Left colon (tissue), 2 donors: ENCODE data around the gene JAZF1. TPM values are rescaled to one million over a fixed set of nuclear protein-coding genes. Genes with fewer than 3 reads are reported as not detected.

Source experiments
- ATAC-seq: fragments of 200-7000 bp; cut with Tn5 transposase; one replicate; pipeline ENCODE4 v1.9.1; 2020; ENCODE audit warnings: mild to moderate bottlenecking, moderate library complexity
- DNase-seq, 2 donors: peaks; one replicate each; pipeline ENCODE4 v3.0.0-alpha.2; 2020
- intact Hi-C, 2 donors: fragments of 100-400 bp; cut with DNase I in 1 of 2; cut with micrococcal nuclease in 1 of 2; formaldehyde crosslinking; loops; one replicate each; pipeline versions ENCODE4 v1.11.2 to v1.14.0; 2022; cut with DNase I, micrococcal nuclease
- long read RNA-seq: library from polyadenylated mRNA; unstranded; transcript quantifications from one replicate; pipeline ENCODE4 v2.0.0, GENCODE V29; 2021
- total RNA-seq, 2 donors: library from RNA; stranded (reverse); fragmentation: NEBNext Ultra II Directional; extraction: Animal tissue kit (Norgen Biotek cat#: 25700); gene quantifications; one replicate each; pipeline ENCODE4 v1.2.1, GENCODE V29; 2021
- donor health status: DM: no; HTN: no; CAD: no.
- donor health status: DM: yes; HTN: yes; CAD: no.

Gene JAZF1
- 1 to 10 TPM; 2.8 to 8.3 TPM for total RNA-seq
- long read RNA-seq, partial matches to known transcripts = 0 of 2 reads
- long read RNA-seq, other reads (novel, unspliced or antisense) = 2 of 2 reads

- peak; percentile 64 to 68 for DNase-seq
- intact Hi-C loops = no loop called here
- peak; percentile 49 for ATAC-seq
These were observed at the start of gene JAZF1 for GRCh38 chr7:28180364-28181147. Gene JAZF1, minus strand, starts transcription at chr7:28180795.

- ATAC-seq (no peak), DNase-seq (no peak)
- intact Hi-C loops = no loop called here
These were observed 49.7 kb upstream of the JAZF1 start for GRCh38 chr7:28230261-28230660.

- DNase-seq = no peak
- intact Hi-C loops = no loop called here
- no peak for ATAC-seq
These were observed 47.8 kb upstream of the JAZF1 start for GRCh38 chr7:28228396-28228795.

- ATAC-seq (no peak), DNase-seq (no peak)
- intact Hi-C loops = no loop called here
These were observed 45.4 kb upstream of the JAZF1 start for GRCh38 chr7:28226003-28226402.

- intact Hi-C loops = no loop called here
- DNase-seq (no peak), ATAC-seq (no peak)
These were observed 45.0 kb upstream of the JAZF1 start for GRCh38 chr7:28225576-28225975.

- intact Hi-C loops = no loop called here
- DNase-seq (no peak), ATAC-seq (no peak)
These were observed 44.1 kb upstream of the JAZF1 start for GRCh38 chr7:28224675-28225074.

- intact Hi-C loops = no loop called here
These were observed 43.6 kb upstream of the JAZF1 start for GRCh38 chr7:28224172-28224571.

GRCh38 chr7:28222636-28223035 is 42.0 kb upstream of the JAZF1 start:
- DNase-seq (no peak), ATAC-seq (no peak)
- intact Hi-C loops = no loop called here

More at GRCh38 chr7:28224172-28224571, 43.6 kb upstream of the JAZF1 start:
- ATAC-seq (no peak), DNase-seq (no peak)

- intact Hi-C loops = no loop called here
- ATAC-seq (no peak), DNase-seq (no peak)
These were observed 39.2 kb upstream of the JAZF1 start for GRCh38 chr7:28219793-28220192.

GRCh38 chr7:28217143-28217542 is 36.5 kb upstream of the JAZF1 start:
- intact Hi-C loops = no loop called here
- no peak for ATAC-seq
- DNase-seq = no peak

- ATAC-seq (no peak), DNase-seq (no peak)
- intact Hi-C loops = no loop called here
These were observed 30.4 kb upstream of the JAZF1 start for GRCh38 chr7:28211006-28211405.

GRCh38 chr7:28208506-28208905 is 27.9 kb upstream of the JAZF1 start:
- intact Hi-C loops = no loop called here
- ATAC-seq = no peak
- DNase-seq = no peak

- ATAC-seq = no peak
- no peak for DNase-seq
- intact Hi-C loops = no loop called here
These were observed 27.0 kb upstream of the JAZF1 start for GRCh38 chr7:28207486-28208158.

- no peak for DNase-seq
- no peak for ATAC-seq
- intact Hi-C loops = no loop called here
These were observed 24.9 kb upstream of the JAZF1 start for GRCh38 chr7:28205506-28205905.

- intact Hi-C loops = no loop called here
- ATAC-seq (no peak), DNase-seq (no peak)
These were observed 23.1 kb upstream of the JAZF1 start for GRCh38 chr7:28203508-28204240.

GRCh38 chr7:28202222-28202621 is 21.6 kb upstream of the JAZF1 start:
- ATAC-seq = no peak
- intact Hi-C loops = no loop called here
- DNase-seq = no peak

- DNase-seq (no peak), ATAC-seq (no peak)
- intact Hi-C loops = no loop called here
These were observed 20.5 kb upstream of the JAZF1 start for GRCh38 chr7:28201131-28201530.

- intact Hi-C loops = no loop called here
- ATAC-seq = no peak
- no peak for DNase-seq
These were observed 20.0 kb upstream of the JAZF1 start for GRCh38 chr7:28200598-28200997.

GRCh38 chr7:28199021-28199510 is 18.5 kb upstream of the JAZF1 start:
- DNase-seq (no peak), ATAC-seq (no peak)
- intact Hi-C loops = no loop called here
